ENCODE measurements around the gene FBXO3. TPM values are rescaled to one million over a fixed set of nuclear protein-coding genes. Genes with fewer than 3 reads are reported as not detected.

Gene FBXO3
- total RNA-seq, 2 experiments from 2014 or later: 15.1 to 16.8 TPM

Other genes with a start within 250 kb of the FBXO3 start
- gene C11orf91, start 73.7 kb downstream of the FBXO3 start, total RNA-seq: not detected
- gene CD59, start 38.1 kb downstream of the FBXO3 start, total RNA-seq: 10 to 100 TPM; 33.7 to 35.1 TPM
- not detected for gene LMO2, start 117.6 kb upstream of the FBXO3 start, total RNA-seq